Muscle of leg (tissue), 11 donors: Measurements from ENCODE around the gene ABLIM2. TPM values are rescaled to one million over a fixed set of nuclear protein-coding genes. Genes with fewer than 3 reads are reported as not detected.

ENCODE experiments used
- DNase-seq: peaks from one replicate; pipeline ENCODE4 v3.0.0; 2013
- H3K27ac ChIP-seq: one replicate; pipeline ENCODE4 v1.5.1; 2013; ENCODE audit warnings: mild to moderate bottlenecking, low read length, control low read depth
- H3K27me3 ChIP-seq: one replicate; pipeline ENCODE4 v1.6.1; 2013; ENCODE audit warnings: low read length; ENCODE audit not compliant: control insufficient read depth, insufficient read depth
- H3K36me3 ChIP-seq: one replicate; pipeline ENCODE4 v1.6.1; 2013; ENCODE audit warnings: low read length; ENCODE audit not compliant: control insufficient read depth, insufficient read depth
- H3K4me1 ChIP-seq: one replicate; pipeline ENCODE4 v1.6.1; 2013; ENCODE audit warnings: low read length; ENCODE audit not compliant: control insufficient read depth, insufficient read depth
- H3K4me3 ChIP-seq: one replicate; pipeline ENCODE4 v1.5.1; 2013; ENCODE audit warnings: low read length, control low read depth
- H3K9me3 ChIP-seq: replicated peaks from 2 replicates; pipeline ENCODE4 v1.6.1; 2013; ENCODE audit warnings: low read depth, low read length; ENCODE audit not compliant: control insufficient read depth
- WGBS: methylation state at CpG from one replicate; pipeline ENCODE4 v1.1.5; 2013; ENCODE audit warnings: missing lambda C conversion rate; ENCODE audit not compliant: insufficient coverage; 5-methylcytosine and 5-hydroxymethylcytosine counted together
- polyA plus RNA-seq, 8 donors: library from polyadenylated mRNA; unstranded; fragments of 120-200 nt; gene quantifications; one replicate each; pipeline versions ENCODE4 v1.2.1 to v1.2.3, GENCODE V29; 2013; ENCODE audit warnings: inconsistent platforms in 1 of 8, low replicate concordance in 1 of 8; ENCODE audit not compliant: insufficient read length in 8 of 8, insufficient read depth in 1 of 8
- total RNA-seq: library from RNA; stranded (reverse); fragments of 120-200 nt; gene quantifications from one replicate; pipeline ENCODE4 v1.2.4, GENCODE V29; 2013

ABLIM2 gene
- total and polyA plus RNA-seq, 9 donors: 3.1 to 10.5 (median 5.7) TPM

DNA sequence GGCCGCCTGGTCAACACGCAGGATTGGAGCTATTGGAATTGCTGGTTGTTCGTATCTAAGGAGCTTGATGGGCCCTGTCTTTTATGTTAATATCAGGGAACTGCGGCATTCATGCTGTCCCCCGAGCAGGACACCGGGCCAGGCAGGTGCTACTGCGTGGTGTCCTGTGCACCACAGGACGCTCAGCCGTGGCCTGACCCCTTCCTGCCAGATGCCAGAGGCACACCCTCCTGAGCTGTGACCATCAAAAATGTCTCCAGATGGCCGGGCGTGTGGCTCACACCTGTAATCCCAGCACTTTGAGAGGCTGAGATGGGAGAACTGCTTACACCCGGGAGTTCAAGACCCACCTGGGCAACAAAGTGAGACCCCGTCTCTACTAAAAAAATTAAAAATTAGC lies 32.1 kb downstream of the ABLIM2 start:
- no peaks in the 10 kb centered on the region for H3K9me3 ChIP-seq
- no peaks in the 10 kb centered on the region for H3K36me3 ChIP-seq
- peaks cover 50% of the 10 kb centered on the region for H3K4me1 ChIP-seq
- H3K4me3 ChIP-seq: no peak overlapping the region
- WGBS: 78% methylated on average over 9 of the region's 13 CpGs
- peaks cover 5% of the 10 kb centered on the region for H3K27me3 ChIP-seq
- no peak overlapping the region for H3K27ac ChIP-seq
- DNase-seq: no peak

DNA sequence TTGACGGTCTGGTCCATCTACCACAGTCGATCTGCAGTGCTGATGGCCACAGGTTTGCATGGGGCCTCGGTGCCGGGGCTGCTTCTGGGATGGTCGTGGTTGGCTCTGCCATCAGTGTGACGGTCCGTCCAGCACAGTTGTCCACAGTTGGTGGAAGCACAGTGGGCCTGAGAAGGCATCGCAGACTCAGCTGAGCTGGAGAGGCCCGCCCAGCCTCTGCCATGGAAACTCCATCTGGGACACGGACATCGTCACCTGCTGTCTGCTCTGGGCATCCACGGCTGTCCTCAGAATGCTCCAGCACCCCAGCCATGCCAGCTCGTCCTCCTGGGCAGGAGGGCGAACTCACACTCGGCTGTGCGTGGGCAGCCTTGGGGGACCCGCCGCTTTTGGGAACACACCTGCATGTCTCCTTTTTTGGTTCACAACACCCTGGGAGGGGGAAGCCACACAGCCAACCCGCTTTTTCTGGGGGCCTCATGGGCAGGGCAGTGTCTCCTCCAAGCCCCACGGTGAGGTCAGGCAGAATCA lies 33.0 kb downstream of the ABLIM2 start:
- 89% methylated on average over 20 of the region's 20 CpGs for WGBS
- Histone ChIP-seq H3K4me3 (no peak overlapping the region), H3K9me3 (no peaks in the 10 kb centered on the region), H3K27me3 (no peaks in the 10 kb centered on the region), H3K27ac (no peak overlapping the region), H3K36me3 (no peaks in the 10 kb centered on the region), H3K4me1 (peaks cover 50% of the 10 kb centered on the region)
- no peak for DNase-seq

DNA sequence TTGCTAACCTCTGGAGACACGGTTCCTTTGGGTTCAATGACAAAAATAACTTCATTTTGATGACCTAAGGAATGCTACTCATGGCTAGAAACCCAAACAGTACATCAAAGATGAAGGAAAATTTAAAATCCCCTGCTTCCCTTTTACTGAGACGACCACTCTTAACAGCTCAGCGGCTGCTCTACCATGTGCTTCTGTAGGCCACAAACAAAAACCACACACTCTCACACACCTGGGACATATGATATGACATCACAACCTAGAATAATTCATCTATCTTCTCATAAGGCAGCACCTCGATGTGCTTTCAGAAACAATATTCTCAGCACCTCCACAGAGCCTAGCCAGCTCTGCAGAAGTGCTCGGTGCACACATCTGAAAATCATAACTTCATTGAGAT lies 34.7 kb downstream of the ABLIM2 start:
- 37% methylated on average over 4 of the region's 5 CpGs for WGBS
- no peak overlapping the region for H3K27ac ChIP-seq
- peaks cover 50% of the 10 kb centered on the region for H3K4me1 ChIP-seq
- no peak for DNase-seq
- no peaks in the 10 kb centered on the region for H3K36me3 ChIP-seq
- no peaks in the 10 kb centered on the region for H3K9me3 ChIP-seq
- H3K4me3 ChIP-seq: no peak overlapping the region
- peaks cover 4% of the 10 kb centered on the region for H3K27me3 ChIP-seq

DNA sequence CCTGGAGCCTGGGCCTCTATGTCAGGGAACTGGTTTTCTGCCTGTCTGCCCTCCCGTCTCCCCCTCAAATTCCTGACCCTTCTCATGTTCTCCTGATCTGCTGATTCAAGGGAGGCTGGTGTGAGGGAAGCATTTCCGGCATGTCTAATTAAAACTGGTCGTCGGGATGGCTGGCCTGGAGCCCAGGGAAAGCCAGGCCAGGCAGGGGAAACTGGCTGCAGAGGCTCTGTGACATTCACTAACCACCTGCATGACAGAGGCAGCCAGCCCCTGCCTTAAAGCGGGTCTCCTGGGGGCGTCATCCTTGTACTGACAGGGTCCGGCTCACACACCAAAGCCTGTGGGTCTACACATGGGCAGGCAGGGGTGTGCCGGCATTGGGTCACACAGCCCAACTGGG lies 35.2 kb downstream of the ABLIM2 start:
- Histone ChIP-seq H3K27me3 (peaks cover 4% of the 10 kb centered on the region), H3K4me3 (no peak overlapping the region), H3K27ac (no peak overlapping the region), H3K36me3 (no peaks in the 10 kb centered on the region), H3K4me1 (peaks cover 46% of the 10 kb centered on the region), H3K9me3 (no peaks in the 10 kb centered on the region)
- peak; percentile 78 for DNase-seq
- WGBS: 16% methylated on average over 6 of the region's 8 CpGs

DNA sequence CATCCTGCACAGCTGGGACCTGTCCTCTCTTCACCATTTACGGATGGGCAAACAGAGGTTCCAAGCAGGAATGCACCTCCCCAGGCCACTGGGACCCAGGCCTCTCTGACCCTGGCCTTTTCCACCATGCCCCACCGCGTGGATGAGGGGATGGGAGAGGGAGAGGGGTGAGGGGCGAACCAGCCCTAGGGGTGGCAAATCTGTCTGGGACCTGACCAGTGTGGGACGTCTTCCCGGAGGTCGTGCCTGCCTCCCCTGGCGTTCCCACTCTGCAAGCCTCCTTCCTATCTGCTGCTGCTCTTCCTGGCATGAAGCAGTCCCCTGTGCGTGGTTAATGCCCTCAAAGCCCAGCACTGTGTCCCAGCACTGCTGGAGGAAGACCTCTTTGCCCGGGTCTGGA lies 35.9 kb downstream of the ABLIM2 start:
- DNase-seq: no peak
- Histone ChIP-seq H3K9me3 (no peaks in the 10 kb centered on the region), H3K27me3 (peaks cover 4% of the 10 kb centered on the region), H3K27ac (no peak overlapping the region), H3K36me3 (no peaks in the 10 kb centered on the region), H3K4me3 (no peak overlapping the region), H3K4me1 (peaks cover 46% of the 10 kb centered on the region)
- 83% methylated on average over 6 of the region's 10 CpGs for WGBS

DNA sequence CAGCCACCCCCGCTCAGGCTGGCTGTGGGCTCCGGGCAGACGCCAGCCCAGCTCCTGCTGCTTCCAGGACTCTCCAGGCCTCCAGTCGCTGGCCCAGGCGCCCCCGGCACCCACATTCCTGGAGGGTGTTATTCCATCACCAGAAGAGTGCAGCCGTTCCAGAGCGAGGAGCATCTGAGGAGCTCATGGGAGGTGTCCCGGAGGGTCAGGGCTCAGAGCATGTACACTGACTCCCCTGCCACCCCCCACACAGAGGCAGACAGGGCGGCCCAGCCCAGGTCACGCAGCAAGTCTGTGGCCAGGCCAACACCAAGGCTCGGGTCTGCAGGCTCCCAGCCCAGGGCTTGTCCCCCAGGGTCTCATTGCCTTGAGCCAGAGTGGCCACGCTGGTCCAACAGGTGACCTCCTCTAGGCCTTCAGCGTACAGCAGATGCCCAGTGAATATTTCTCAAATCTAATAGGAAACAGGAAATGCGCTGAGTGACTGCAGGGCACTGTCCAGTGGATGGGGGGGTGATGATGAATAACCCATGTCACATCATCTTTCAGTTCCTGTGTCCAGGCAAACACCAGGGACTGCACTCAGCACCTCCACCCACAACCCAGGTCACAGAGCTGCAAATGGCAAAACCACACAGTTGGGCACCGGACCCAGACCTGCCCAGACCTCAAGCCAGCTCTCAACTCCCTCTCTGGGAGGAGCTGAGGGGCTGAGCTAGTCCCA lies 37.2 kb downstream of the ABLIM2 start:
- Histone ChIP-seq H3K27ac (no peak overlapping the region), H3K4me1 (peaks cover 43% of the 10 kb centered on the region), H3K9me3 (no peaks in the 10 kb centered on the region), H3K4me3 (no peak overlapping the region), H3K36me3 (no peaks in the 10 kb centered on the region), H3K27me3 (peaks cover 4% of the 10 kb centered on the region)
- DNase-seq: no peak
- 78% methylated on average over 14 of the region's 16 CpGs for WGBS

DNA sequence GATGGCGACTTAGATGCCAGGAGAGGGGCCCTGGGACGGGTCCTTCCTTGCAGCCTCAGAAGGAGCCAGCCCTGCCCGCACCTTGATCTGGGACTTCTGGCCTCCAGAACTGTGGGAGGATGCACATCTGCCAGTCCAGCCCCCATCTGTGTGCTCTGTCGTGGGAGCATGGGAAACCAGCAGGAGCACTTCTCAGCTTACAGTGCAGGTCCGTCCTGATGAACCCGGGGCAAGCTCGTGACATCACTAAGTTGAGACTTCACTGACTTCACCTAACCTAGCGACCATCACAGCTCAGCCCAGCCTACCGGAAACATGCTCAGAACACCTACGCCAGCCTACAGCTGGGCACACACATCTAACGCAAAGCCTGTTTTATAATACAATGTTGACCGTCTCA lies 38.1 kb downstream of the ABLIM2 start:
- H3K4me1 ChIP-seq: peaks cover 34% of the 10 kb centered on the region
- H3K27me3 ChIP-seq: peaks cover 7% of the 10 kb centered on the region
- H3K27ac ChIP-seq: no peak overlapping the region
- no peak overlapping the region for H3K4me3 ChIP-seq
- no peak for DNase-seq
- 52% methylated on average over 11 of the region's 12 CpGs for WGBS
- H3K36me3 ChIP-seq: no peaks in the 10 kb centered on the region
- H3K9me3 ChIP-seq: no peaks in the 10 kb centered on the region

DNA sequence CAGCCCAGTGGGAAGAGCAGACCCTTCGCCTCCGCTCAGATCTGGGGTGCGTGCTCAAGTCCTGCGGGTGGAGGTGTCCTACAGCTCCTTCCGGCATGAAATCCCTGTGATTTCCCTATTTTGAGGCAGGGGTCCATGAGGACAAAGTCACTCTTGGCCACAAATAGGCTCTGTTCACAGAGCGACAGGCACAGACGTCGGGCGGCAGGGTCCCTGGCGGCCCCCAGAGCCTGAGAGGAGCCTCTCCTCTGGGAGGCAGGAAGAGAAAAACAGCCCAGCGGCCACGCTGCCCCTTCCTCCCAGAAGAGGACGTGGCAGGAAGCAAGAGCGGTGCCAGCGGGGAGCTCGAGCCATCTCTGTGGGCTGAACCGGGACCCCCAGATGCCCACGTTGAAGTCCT lies 38.7 kb downstream of the ABLIM2 start:
- H3K27ac ChIP-seq: no peak overlapping the region
- H3K9me3 ChIP-seq: no peaks in the 10 kb centered on the region
- peaks cover 7% of the 10 kb centered on the region for H3K27me3 ChIP-seq
- 85% methylated on average over 17 of the region's 18 CpGs for WGBS
- DNase-seq: no peak
- no peaks in the 10 kb centered on the region for H3K36me3 ChIP-seq
- peaks cover 30% of the 10 kb centered on the region for H3K4me1 ChIP-seq
- no peak overlapping the region for H3K4me3 ChIP-seq

DNA sequence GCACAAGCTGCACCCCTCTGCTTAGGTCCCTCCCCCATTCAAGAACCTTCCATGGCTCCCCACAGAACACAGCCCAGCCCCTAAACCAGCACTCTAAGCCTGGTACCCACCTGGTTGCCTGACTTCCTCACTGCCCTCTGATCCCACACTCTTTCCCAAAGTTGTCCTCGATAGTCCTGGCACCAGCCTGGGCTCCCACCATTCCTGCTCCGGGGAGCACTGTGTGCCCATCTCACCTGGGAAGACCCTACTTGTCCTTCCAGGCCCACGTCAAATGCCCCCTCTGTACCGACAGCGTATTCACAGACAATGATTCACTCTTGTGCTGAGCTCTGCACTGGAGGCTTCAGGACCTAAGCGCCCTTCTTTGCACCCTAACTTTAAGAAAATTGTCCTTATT lies 40.1 kb downstream of the ABLIM2 start:
- H3K36me3 ChIP-seq: no peaks in the 10 kb centered on the region
- 89% methylated on average over 6 of the region's 6 CpGs for WGBS
- H3K9me3 ChIP-seq: no peaks in the 10 kb centered on the region
- H3K4me1 ChIP-seq: peaks cover 33% of the 10 kb centered on the region
- peaks cover 7% of the 10 kb centered on the region for H3K27me3 ChIP-seq
- H3K4me3 ChIP-seq: no peak overlapping the region
- H3K27ac ChIP-seq: no peak overlapping the region
- DNase-seq: no peak

DNA sequence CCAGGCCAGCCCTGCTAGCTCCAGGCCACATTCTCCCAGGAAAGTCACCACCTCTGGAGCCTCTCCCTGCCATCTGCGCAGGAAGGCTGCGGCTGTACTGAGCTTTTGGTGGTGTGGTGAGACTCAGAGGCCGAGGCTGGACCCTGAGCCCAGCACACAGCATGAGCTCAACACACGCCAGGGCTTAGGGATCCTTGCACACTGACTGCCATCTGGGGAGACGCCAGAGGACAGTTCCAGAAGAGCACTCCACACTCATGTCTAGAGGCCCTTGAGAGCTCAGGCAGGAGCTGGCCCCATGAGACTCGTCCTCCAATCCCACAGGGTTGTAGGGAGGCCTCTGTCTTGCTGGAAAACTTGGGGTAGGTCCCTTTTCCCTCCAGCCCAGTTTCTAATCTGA lies 40.6 kb downstream of the ABLIM2 start:
- H3K27me3 ChIP-seq: peaks cover 7% of the 10 kb centered on the region
- DNase-seq: no peak
- peaks cover 31% of the 10 kb centered on the region for H3K4me1 ChIP-seq
- no peak overlapping the region for H3K4me3 ChIP-seq
- 89% methylated on average over 3 of the region's 6 CpGs for WGBS
- H3K36me3 ChIP-seq: no peaks in the 10 kb centered on the region
- no peak overlapping the region for H3K27ac ChIP-seq
- no peaks in the 10 kb centered on the region for H3K9me3 ChIP-seq
